H7 (cell line): ENCODE data around the gene GREB1L. TPM values are rescaled to one million over a fixed set of nuclear protein-coding genes. Genes with fewer than 3 reads are reported as not detected.
"Not testable (repeated sequence)": the region's sequence is repeated elsewhere in the genome, so short reads cannot be mapped to it uniquely, and the experiment has no call there.

Experiments
- DNase-seq: peaks from one replicate; pipeline ENCODE4 v3.0.0; 2012
- H3K27me3 ChIP-seq: 2 replicates; pipeline ENCODE4 v1.6.0; 2011; ENCODE audit warnings: mild to moderate bottlenecking, low read length; ENCODE audit not compliant: control insufficient read depth, insufficient read depth
- H3K36me3 ChIP-seq: replicated peaks from 2 replicates; pipeline ENCODE4 v1.5.1; 2011; ENCODE audit warnings: low read length; ENCODE audit not compliant: control insufficient read depth, insufficient read depth
- H3K4me3 ChIP-seq: 2 replicates; pipeline ENCODE4 v1.5.1; 2011; ENCODE audit warnings: low read depth, mild to moderate bottlenecking, control low read depth, low read length, moderate library complexity; ENCODE audit not compliant: insufficient read depth
- total RNA-seq: library from RNA; depleted of rRNA; stranded (reverse); fragments of >200 nt; shearing (Covaris generic); gene quantifications from 2 replicates; pipeline ENCODE4 v1.2.3, GENCODE V29; 2014

The GREB1L gene
- total RNA-seq, 1 experiment from 2014 or later = 0.03 TPM

DNA sequence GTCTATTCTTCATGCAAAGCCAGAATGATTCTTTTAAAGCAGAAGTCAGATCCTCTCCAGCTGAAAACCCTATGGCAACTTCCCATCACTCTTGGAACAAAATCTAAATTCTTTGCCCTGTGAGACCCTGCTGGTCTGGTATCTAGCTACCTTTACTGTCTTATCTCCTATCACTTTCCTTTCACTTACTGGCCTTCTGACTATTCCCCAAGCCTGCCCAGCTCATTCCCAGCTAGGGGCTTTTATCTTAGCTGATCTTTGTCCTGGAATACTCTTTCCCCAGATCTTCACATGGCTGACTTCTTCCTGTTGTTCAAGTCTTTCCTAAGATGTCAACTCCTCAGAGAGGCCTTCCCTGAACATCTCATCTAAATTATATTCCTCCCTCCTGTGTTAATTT is 63.6 kb downstream of the GREB1L start:
- no peak for DNase-seq
- no peaks in the 10 kb centered on the region; the same call in 1 of the 2 replicates for H3K27me3 ChIP-seq
- no peaks in the 10 kb centered on the region for H3K36me3 ChIP-seq
- no peak overlapping the region for H3K4me3 ChIP-seq

DNA sequence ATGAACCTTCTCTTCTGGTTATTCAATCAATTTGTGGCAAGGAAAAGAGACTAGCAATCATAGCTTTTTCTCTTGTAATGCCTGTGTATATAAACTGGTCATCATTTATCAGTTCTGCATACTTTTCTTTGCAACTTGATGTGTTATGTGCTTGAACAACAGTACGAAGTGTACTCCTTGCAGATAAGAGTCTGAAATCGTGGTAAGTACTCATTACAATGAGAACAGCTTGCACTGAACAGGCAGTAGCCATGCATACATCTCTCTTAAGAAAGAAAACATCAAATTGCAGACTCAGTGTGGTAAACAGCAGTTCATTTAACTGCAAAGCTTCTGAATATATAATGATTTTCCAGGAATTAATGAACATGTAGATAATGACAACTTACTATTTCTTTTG is 64.3 kb downstream of the GREB1L start:
- no peak overlapping the region for H3K4me3 ChIP-seq
- DNase-seq = no peak
- H3K36me3 ChIP-seq = no peaks in the 10 kb centered on the region
- no peaks in the 10 kb centered on the region; the same call in 1 of the 2 replicates for H3K27me3 ChIP-seq

DNA sequence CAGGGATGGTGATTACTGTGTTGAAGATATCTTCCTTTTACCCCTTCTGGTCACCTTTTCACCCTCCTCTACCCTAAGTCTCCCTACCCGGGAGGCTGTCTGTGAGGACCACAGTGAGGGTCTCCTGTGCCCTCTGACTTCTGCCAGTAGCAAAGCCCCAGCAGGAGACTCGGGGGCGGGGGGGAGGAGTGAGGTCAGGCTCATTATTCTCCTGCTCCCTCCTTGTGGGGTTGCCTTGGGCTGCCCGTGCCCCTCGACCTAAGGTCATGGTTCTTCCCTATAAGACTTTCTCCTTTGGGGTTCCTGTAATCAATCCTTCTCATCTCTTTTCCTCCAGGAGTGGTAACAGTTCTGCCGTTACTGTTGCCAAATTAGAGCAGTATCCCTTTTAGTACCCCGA is 65.5 kb downstream of the GREB1L start:
- no peaks in the 10 kb centered on the region; the same call in 1 of the 2 replicates for H3K27me3 ChIP-seq
- no peaks in the 10 kb centered on the region for H3K36me3 ChIP-seq
- no peak overlapping the region for H3K4me3 ChIP-seq
- no peak for DNase-seq

DNA sequence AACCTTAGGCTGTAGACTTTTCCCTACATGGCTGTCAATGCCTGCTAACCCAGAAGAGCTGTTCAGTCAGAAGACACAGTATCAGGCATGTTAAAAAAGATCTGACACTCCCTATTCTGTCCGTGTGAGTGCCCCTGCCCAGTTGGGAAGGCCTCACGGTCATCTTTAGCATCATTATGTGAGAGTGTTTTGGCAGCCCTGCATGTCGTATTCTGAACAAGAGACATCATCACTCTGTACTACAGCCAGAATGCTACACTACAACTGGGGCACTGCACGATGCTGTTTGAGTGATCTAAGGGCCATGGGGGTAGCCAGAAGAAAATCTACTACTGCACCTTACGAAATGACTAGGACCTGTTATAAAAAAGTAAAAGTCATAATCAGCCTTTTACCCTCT is 67.2 kb downstream of the GREB1L start:
- H3K4me3 ChIP-seq = no peak overlapping the region
- H3K36me3 ChIP-seq = no peaks in the 10 kb centered on the region
- H3K27me3 ChIP-seq = no peaks in the 10 kb centered on the region; the same call in 1 of the 2 replicates
- no peak for DNase-seq

DNA sequence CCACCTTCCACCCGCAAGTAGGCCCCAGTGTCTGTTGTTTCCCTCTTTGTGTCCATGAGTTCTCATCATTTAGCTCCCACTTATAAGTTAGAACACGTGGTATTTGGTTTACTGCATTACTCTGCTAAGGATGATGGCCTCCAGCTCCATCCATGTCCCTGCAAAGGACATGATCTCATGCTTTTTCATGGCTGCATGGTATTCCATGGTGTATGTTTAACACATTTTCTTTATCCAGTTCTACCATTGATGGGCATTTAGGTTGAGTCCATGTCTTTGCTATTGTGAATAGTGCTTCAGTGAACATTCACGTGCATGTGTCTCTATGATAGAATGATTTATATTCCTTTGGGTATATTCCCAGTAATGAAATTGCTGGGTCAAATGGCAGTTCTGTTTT is 69.9 kb downstream of the GREB1L start:
- not testable (repeated sequence) for DNase-seq, H3K36me3 ChIP-seq

DNA sequence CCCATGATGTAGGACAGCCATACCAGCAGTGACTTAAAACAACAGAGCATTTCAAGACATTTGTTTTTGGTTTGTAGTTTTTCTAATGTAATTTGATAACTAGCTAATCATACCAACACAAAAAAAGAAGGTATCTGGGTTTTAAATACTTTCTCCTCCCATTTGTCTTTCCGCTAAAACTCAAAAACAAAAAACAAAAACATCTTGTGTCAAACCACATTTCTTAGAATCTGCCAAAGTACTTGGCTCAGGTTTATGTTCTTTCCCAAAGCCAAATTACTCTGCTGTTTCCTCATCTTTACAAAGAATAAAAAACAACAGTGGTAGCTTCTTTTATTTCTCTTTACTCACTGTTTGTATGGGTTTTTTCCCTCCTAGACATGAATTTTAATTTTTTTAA is 71.5 kb downstream of the GREB1L start:
- H3K4me3 ChIP-seq = no peak overlapping the region
- H3K36me3 ChIP-seq = no peaks in the 10 kb centered on the region
- no peaks in the 10 kb centered on the region; the same call in 1 of the 2 replicates for H3K27me3 ChIP-seq

More for the DNA sequence above, 69.9 kb downstream of the GREB1L start:
- H3K27me3 ChIP-seq, H3K4me3 ChIP-seq: not testable (repeated sequence)

DNA sequence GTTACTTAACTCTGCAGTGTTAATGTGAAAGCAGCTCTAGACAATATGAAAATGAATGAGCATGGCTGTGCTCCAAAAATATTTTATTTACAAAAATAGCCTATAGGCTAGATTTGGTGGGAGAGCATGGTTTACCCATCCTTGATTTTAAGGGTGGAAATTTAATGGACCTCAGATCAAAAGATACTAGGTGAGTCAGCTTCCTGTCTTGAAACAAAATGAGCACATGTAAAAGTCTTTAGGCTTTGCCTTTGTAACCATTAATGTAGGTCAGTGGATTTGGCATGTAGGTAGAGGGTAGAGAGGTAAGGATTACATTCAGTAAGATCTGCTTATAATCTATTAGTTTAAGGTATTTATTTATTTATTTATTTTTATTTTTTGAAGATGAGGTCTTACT is 72.7 kb downstream of the GREB1L start:
- no peaks in the 10 kb centered on the region for H3K27me3 ChIP-seq
- no peak for DNase-seq
- H3K36me3 ChIP-seq = no peaks in the 10 kb centered on the region
- H3K4me3 ChIP-seq = no peak overlapping the region

More for the DNA sequence above, 71.5 kb downstream of the GREB1L start:
- DNase-seq = no peak

DNA sequence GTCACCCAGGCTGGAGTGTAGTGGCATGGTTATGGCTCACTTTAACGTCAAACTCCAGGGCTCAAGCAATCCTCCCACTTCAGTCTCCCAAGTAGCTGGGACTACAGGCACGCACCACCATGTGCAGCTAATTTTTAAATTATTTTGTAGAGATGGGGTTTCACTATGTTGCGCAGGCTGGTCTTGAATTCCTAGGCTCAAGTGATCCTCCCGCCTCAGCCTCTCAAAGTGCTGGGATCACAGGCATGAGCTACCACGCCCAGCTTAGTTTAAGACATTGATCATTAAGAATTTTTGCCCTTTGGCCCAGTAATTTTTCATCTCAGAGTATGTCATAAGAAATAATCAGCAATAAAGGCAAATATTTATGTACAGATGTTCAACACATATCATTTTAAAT is 73.1 kb downstream of the GREB1L start:
- DNase-seq, H3K4me3 ChIP-seq, H3K27me3 ChIP-seq, H3K36me3 ChIP-seq: not testable (repeated sequence)

DNA sequence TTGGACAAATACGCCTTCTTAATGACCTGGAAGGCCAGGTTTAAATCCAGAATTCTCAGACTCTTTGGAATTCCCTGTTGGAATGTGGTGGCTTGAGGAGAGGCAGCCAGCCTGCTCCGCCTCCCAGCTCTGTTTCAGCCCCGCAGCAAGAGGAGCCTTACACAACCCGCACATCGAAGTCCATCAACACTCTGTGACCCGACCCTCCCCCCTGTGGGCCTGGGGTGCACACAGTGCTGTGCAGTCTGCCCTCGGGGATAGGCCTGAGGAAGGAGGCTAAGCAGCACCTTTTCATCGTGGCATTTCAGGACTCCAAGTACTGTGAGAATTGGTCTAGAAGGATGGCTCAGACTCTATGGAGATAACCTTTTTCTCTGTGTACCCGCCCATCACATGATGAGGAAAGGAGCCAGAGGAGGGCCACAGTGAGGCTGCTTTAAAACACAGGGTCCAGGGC is 73.7 kb downstream of the GREB1L start:
- Histone ChIP-seq H3K27me3 (no peaks in the 10 kb centered on the region), H3K4me3 (no peak overlapping the region), H3K36me3 (no peaks in the 10 kb centered on the region)
- peak; percentile 47 for DNase-seq

DNA sequence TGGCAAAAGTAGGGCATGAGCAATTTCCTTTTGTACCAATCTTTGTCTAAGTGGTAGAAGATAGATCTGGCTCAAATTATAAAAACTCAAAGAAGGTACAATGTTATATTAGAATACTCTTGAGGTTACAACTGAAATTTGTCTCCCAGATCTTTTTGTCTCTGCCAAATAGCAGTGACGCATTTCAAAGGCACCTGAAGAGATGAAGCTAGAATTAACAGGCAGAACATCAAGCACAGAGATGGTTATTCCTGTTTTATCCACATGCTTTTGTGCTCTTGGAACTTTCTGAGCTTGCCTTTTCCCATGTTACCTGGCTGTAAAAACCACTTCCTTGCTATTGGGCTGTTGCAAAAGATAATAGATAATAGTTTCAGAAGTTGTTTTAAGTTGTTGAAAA is 74.3 kb downstream of the GREB1L start:
- Histone ChIP-seq H3K4me3 (no peak overlapping the region), H3K36me3 (no peaks in the 10 kb centered on the region), H3K27me3 (no peaks in the 10 kb centered on the region)
- no peak for DNase-seq

DNA sequence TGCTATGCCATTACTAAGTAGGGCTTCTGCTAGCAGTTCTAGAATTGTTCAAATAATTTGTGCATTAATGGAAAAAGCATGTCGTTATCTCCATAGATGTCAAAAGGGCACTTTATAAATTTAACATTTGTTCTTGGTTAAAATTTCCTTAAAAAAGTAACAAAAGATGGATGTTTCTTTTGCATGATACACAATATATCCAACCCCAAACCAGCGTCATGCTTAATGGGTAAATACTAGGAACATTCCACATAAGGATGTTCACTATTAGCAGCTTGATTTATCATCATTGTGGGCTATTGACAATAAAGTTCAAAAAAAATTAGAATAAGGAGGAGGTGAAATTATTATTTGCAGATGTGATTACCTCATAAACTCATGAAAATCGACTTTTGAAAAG is 79.7 kb downstream of the GREB1L start:
- Histone ChIP-seq H3K36me3 (no peaks in the 10 kb centered on the region), H3K4me3 (no peak overlapping the region), H3K27me3 (no peaks in the 10 kb centered on the region)
- DNase-seq = no peak

DNA sequence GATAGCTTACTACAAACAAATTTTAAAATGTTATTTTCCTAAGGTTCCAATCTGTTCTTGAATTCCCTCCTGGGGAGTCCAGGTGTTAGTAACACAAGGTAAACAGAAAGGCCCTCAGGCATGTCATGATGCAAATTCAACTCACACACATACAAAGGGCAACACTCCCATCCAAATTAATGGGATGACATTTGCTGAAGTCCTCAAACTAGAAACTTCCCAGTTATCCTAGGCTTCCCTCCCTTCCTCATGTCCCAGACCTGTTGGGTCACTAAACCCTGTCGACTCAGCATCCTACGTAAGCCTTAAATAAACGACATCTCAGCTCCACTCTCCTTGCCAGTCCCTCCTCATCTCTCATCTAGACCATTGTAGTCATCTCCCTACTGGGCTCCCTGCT is 85.1 kb downstream of the GREB1L start:
- no peak overlapping the region for H3K4me3 ChIP-seq
- H3K27me3 ChIP-seq = no peaks in the 10 kb centered on the region
- no peaks in the 10 kb centered on the region for H3K36me3 ChIP-seq
- DNase-seq = peak; percentile 48

DNA sequence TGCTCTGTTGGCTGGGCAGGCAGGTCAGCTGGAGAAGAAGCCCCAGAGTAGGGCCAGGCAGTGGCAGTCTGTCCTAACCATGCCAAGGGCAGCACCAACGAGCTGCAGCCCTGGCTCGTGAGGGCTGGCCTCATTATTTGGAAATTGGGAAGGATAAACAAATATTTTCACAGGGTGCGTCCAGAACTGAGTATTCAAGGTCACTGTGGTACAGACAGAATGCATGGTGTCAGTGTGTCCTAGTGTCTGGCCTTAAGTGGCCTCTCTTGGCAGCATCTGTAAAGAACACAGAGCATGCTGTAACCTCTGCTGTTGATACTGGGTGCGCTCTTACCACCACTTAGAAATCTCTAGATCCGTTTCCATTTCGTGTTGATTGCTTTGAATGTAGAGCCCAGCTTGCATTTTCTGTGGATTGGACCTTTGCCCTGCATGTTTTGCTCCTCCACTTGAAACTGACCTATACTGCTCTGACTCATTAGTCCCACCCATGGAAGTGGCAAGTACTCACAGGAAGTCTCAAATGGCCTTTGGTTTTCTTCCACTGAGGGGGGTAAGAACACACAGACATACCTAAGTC is 88.2 kb downstream of the GREB1L start:
- Histone ChIP-seq H3K27me3 (no peaks in the 10 kb centered on the region), H3K36me3 (no peaks in the 10 kb centered on the region), H3K4me3 (no peak overlapping the region)
- DNase-seq = no peak

DNA sequence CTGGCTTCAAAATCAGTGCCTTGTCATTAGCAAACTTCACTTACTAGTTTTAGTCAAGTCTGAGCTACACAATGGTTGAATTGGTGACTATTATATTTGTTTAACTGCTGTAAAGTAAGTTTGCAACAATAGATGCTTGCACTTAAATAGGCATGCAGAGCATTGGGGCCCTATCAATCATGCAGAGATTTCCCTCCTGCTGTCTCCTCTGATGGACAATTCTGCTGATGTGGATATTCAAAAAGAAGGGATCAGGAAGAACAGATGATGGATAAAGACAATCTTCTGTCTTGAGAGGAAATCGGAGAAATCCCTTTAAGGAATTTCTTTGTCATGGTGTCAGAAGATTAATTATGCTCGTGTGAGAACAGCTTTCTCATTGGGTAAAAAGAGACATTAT is 89.0 kb downstream of the GREB1L start:
- Histone ChIP-seq H3K36me3 (no peaks in the 10 kb centered on the region), H3K27me3 (no peaks in the 10 kb centered on the region), H3K4me3 (no peak overlapping the region)
- no peak for DNase-seq

DNA sequence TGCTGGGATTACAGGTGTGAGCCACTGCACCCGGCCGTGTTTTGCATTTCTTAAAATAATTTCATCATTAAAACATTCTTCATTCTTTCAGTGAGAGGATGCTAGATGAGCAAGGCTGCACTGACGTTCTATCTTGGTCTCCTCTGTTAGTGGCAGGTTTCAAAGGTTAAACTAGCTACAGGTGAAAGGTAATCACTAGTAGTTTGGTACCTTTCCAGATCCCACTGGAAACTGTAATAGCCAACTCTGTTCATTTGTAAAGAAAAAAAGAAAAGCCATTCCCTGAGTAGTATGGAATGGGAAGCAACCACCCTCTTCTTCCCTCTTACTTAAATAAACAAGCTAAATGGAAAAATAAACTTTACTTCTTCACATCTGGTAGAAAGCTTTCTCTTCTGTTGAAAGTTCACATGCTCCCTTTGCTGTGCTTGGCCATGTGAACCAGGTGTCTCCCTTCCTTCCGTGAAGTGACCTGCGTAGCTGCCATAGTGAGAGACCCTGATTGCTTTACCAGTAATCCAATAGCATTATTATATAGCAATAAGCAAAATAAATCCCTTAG is 94.0 kb downstream of the GREB1L start:
- H3K27me3 ChIP-seq = no peaks in the 10 kb centered on the region
- DNase-seq = no peak
- H3K4me3 ChIP-seq = no peak overlapping the region
- H3K36me3 ChIP-seq = no peaks in the 10 kb centered on the region

DNA sequence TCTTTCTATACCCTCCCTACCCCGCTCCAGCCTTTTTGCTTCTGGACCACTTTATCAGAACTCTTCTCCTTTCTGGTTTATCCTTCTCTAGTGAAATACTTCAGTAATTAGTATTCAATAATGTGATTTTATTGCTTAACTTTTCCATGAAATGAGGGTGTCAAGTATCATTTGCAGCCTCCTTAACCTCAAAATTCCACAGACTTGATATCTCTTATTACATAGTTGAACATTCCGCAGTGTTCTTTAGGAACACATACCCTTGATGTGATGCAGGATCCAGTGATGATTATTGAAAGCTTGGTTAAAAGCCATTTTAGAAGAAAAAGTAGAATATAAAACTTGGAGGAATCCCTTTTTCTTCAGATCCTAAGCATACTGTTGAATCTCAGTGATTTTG is 94.8 kb downstream of the GREB1L start:
- DNase-seq = no peak
- Histone ChIP-seq H3K4me3 (no peak overlapping the region), H3K27me3 (no peaks in the 10 kb centered on the region), H3K36me3 (no peaks in the 10 kb centered on the region)
